Activated T-helper 1 cell treated with anti-CD3 and anti-CD28 coated beads, Interleukin-12 subunit alpha, Interleukin-12 subunit beta, Interleukin-2, Interleukin-4 antibody, amounts not matched to agents 30 ng/mL and 10 ng/mL and 1 ng/mL, durations not matched to agents 14 hours and 24 hours and 36 hours (primary cell): ENCODE measurements around the gene C1QA. TPM values are rescaled to one million over a fixed set of nuclear protein-coding genes. Genes with fewer than 3 reads are reported as not detected.
"Not testable (repeated sequence)": the region's sequence is repeated elsewhere in the genome, so short reads cannot be mapped to it uniquely, and the experiment has no call there.

Experiments used
- DNase-seq: peaks from one replicate; pipeline ENCODE4 v3.0.0; 2021; ENCODE audit warnings: low spot score
- H3K27ac Mint-ChIP-seq: one replicate; pipeline ENCODE4 v1.8.0; 2021; ENCODE audit warnings: mild to moderate bottlenecking, mixed read lengths
- H3K27me3 Mint-ChIP-seq: one replicate; pipeline ENCODE4 v1.8.0; 2022; ENCODE audit warnings: mild to moderate bottlenecking, moderate library complexity, mixed read lengths; ENCODE audit not compliant: insufficient read depth
- H3K36me3 Mint-ChIP-seq: one replicate; pipeline ENCODE4 v1.8.0; 2021; ENCODE audit warnings: low read depth, mixed read lengths
- H3K4me1 Mint-ChIP-seq: one replicate; pipeline ENCODE4 v1.8.0; 2021; ENCODE audit warnings: low read depth, mixed read lengths
- H3K4me3 Mint-ChIP-seq: one replicate; pipeline ENCODE4 v1.8.0; 2021; ENCODE audit warnings: mild to moderate bottlenecking, moderate library complexity, mixed read lengths
- H3K9me3 Mint-ChIP-seq: one replicate; pipeline ENCODE4 v1.8.0; 2021; ENCODE audit warnings: mixed read lengths
- intact Hi-C: fragments of 100-400 bp; cut with micrococcal nuclease; formaldehyde crosslinking; loops from one replicate; pipeline ENCODE4 v1.15.1; 2024
- total RNA-seq: library from RNA; stranded (reverse); gene quantifications from 2 replicates; pipeline ENCODE4 v1.2.3, GENCODE V29; 2022

C1QA gene
- total RNA-seq, 1 donor from 2014 or later: not detected

- Mint-ChIP-seq H3K9me3 (no peaks in the 10 kb centered on the region), H3K4me1 (no peaks in the 10 kb centered on the region), H3K27me3 (peaks cover 5% of the 10 kb centered on the region), H3K4me3 (no peak overlapping the region), H3K27ac (no peak overlapping the region), H3K36me3 (no peaks in the 10 kb centered on the region)
- intact Hi-C loops: no loop called here
- no peak for DNase-seq
Measured at GRCh38 chr1:22654692-22655091, 18.3 kb downstream of the C1QA start.

- Mint-ChIP-seq H3K4me3 (no peak overlapping the region), H3K36me3 (no peaks in the 10 kb centered on the region), H3K27ac (no peak overlapping the region), H3K9me3 (no peaks in the 10 kb centered on the region), H3K4me1 (no peaks in the 10 kb centered on the region), H3K27me3 (peaks cover 5% of the 10 kb centered on the region)
- intact Hi-C loops: no loop called here
- DNase-seq: no peak
Measured at GRCh38 chr1:22658385-22659163, 22.1 kb downstream of the C1QA start.

- Mint-ChIP-seq H3K27me3 (peaks cover 5% of the 10 kb centered on the region), H3K27ac (no peak overlapping the region)
Measured at GRCh38 chr1:22660716-22661241, 24.4 kb downstream of the C1QA start.

GRCh38 chr1:22661880-22662279 is 25.5 kb downstream of the C1QA start:
- H3K9me3 Mint-ChIP-seq: no peaks in the 10 kb centered on the region
- H3K27me3 Mint-ChIP-seq: peaks cover 5% of the 10 kb centered on the region
- H3K36me3 Mint-ChIP-seq: no peaks in the 10 kb centered on the region
- H3K4me3 Mint-ChIP-seq: no peak overlapping the region
- no peak overlapping the region for H3K27ac Mint-ChIP-seq
- no peak for DNase-seq
- H3K4me1 Mint-ChIP-seq: no peaks in the 10 kb centered on the region
- intact Hi-C loops: no loop called here

More at GRCh38 chr1:22660716-22661241, 24.4 kb downstream of the C1QA start:
- Mint-ChIP-seq H3K9me3 (no peaks in the 10 kb centered on the region), H3K4me1 (no peaks in the 10 kb centered on the region), H3K36me3 (no peaks in the 10 kb centered on the region), H3K4me3 (no peak overlapping the region)
- intact Hi-C loops: no loop called here
- DNase-seq: no peak

- Mint-ChIP-seq H3K4me1 (no peaks in the 10 kb centered on the region), H3K27ac (no peak overlapping the region), H3K27me3 (peaks cover 3% of the 10 kb centered on the region), H3K9me3 (no peaks in the 10 kb centered on the region), H3K36me3 (no peaks in the 10 kb centered on the region), H3K4me3 (no peak overlapping the region)
- no peak for DNase-seq
- intact Hi-C loops: no loop called here
Measured at GRCh38 chr1:22662318-22662717, 25.9 kb downstream of the C1QA start.

GRCh38 chr1:22662986-22663408 is 26.6 kb downstream of the C1QA start:
- no peaks in the 10 kb centered on the region for H3K36me3 Mint-ChIP-seq
- no peak overlapping the region for H3K27ac Mint-ChIP-seq
- H3K9me3 Mint-ChIP-seq: no peaks in the 10 kb centered on the region
- intact Hi-C loops: no loop called here
- peaks cover 1% of the 10 kb centered on the region for H3K27me3 Mint-ChIP-seq
- H3K4me3 Mint-ChIP-seq: no peak overlapping the region
- no peaks in the 10 kb centered on the region for H3K4me1 Mint-ChIP-seq
- no peak for DNase-seq

GRCh38 chr1:22665752-22666151 is 29.3 kb downstream of the C1QA start:
- intact Hi-C loops: no loop called here

GRCh38 chr1:22666412-22666811 is 30.0 kb downstream of the C1QA start:
- DNase-seq: no peak
- H3K9me3 Mint-ChIP-seq: no peaks in the 10 kb centered on the region
- intact Hi-C loops: no loop called here
- no peak overlapping the region for H3K4me3 Mint-ChIP-seq
- no peaks in the 10 kb centered on the region for H3K4me1 Mint-ChIP-seq
- H3K36me3 Mint-ChIP-seq: no peaks in the 10 kb centered on the region
- H3K27me3 Mint-ChIP-seq: peaks cover under 1% of the 10 kb centered on the region
- H3K27ac Mint-ChIP-seq: no peak overlapping the region

More at GRCh38 chr1:22665752-22666151, 29.3 kb downstream of the C1QA start:
- no peaks in the 10 kb centered on the region for H3K4me1 Mint-ChIP-seq
- no peaks in the 10 kb centered on the region for H3K9me3 Mint-ChIP-seq
- no peak overlapping the region for H3K27ac Mint-ChIP-seq
- H3K4me3 Mint-ChIP-seq: no peak overlapping the region
- DNase-seq: no peak
- H3K27me3 Mint-ChIP-seq: no peaks in the 10 kb centered on the region
- no peaks in the 10 kb centered on the region for H3K36me3 Mint-ChIP-seq

- DNase-seq, H3K9me3 Mint-ChIP-seq, H3K4me3 Mint-ChIP-seq, H3K36me3 Mint-ChIP-seq, H3K27ac Mint-ChIP-seq, intact Hi-C loops, H3K4me1 Mint-ChIP-seq: not testable (repeated sequence)
- H3K27me3 Mint-ChIP-seq: peaks cover 11% of the 10 kb centered on the region
Measured at GRCh38 chr1:22668840-22669239, 32.4 kb downstream of the C1QA start.

- Mint-ChIP-seq H3K27ac (no peak overlapping the region), H3K27me3 (peaks cover 22% of the 10 kb centered on the region), H3K9me3 (no peaks in the 10 kb centered on the region), H3K4me3 (no peak overlapping the region), H3K4me1 (no peaks in the 10 kb centered on the region), H3K36me3 (no peaks in the 10 kb centered on the region)
- no peak for DNase-seq
- intact Hi-C loops: no loop called here
Measured at GRCh38 chr1:22670352-22670975, 34.0 kb downstream of the C1QA start.

GRCh38 chr1:22671999-22672398 is 35.6 kb downstream of the C1QA start:
- no peak overlapping the region for H3K4me3 Mint-ChIP-seq
- intact Hi-C loops: no loop called here
- H3K4me1 Mint-ChIP-seq: no peaks in the 10 kb centered on the region
- H3K27ac Mint-ChIP-seq: no peak overlapping the region
- DNase-seq: no peak
- peaks cover 22% of the 10 kb centered on the region for H3K27me3 Mint-ChIP-seq
- H3K9me3 Mint-ChIP-seq: no peaks in the 10 kb centered on the region
- H3K36me3 Mint-ChIP-seq: no peaks in the 10 kb centered on the region

GRCh38 chr1:22673486-22674409 is 37.3 kb downstream of the C1QA start:
- Mint-ChIP-seq H3K36me3 (no peaks in the 10 kb centered on the region), H3K9me3 (no peaks in the 10 kb centered on the region), H3K27me3 (peaks cover 22% of the 10 kb centered on the region), H3K4me1 (no peaks in the 10 kb centered on the region), H3K4me3 (no peak overlapping the region), H3K27ac (no peak overlapping the region)
- intact Hi-C loops: loop anchor here (1.0 kb wide), 1 partner anchor 253 kb away; no protein-coding TSS in a partner anchor
- no peak for DNase-seq
